Small intestine (tissue), 7 donors: Measurements from ENCODE around the gene NUDT3. TPM values are rescaled to one million over a fixed set of nuclear protein-coding genes. Genes with fewer than 3 reads are reported as not detected.
A peak's percentile ranks its signal among the peaks of the same experiment; 100 is the strongest.
"Not testable (repeated sequence)": the region's sequence is repeated elsewhere in the genome, so short reads cannot be mapped to it uniquely, and the experiment has no call there.

Experiments used
- DNase-seq, 2 donors: peaks; one replicate each; pipeline versions ENCODE4 v3.0.0 to v3.0.0-alpha.2; 2013
- FAIRE-seq: peaks from 2 replicates; lab custom pipeline; 2012; peaks lifted over from hg19 to GRCh38; lab: Jason Lieb, UNC
- H3K27ac ChIP-seq, 3 donors: one replicate each; pipeline ENCODE4 v1.5.1; 2013; ENCODE audit warnings: low read length in 2 of 3, mild to moderate bottlenecking in 2 of 3, control low read depth in 1 of 3, inconsistent platforms in 1 of 3, low read depth in 1 of 3, moderate library complexity in 1 of 3
- H3K27me3 ChIP-seq, 3 donors: one replicate each; pipeline ENCODE4 v1.6.1; 2013; ENCODE audit warnings: low read length in 3 of 3, inconsistent platforms in 1 of 3; ENCODE audit not compliant: control insufficient read depth in 3 of 3, insufficient read depth in 3 of 3
- H3K36me3 ChIP-seq, 3 donors: one replicate each; pipeline ENCODE4 v1.6.1; 2013; ENCODE audit warnings: low read length in 3 of 3, inconsistent platforms in 1 of 3, low read depth in 1 of 3, mild to moderate bottlenecking in 1 of 3, moderate library complexity in 1 of 3; ENCODE audit not compliant: control insufficient read depth in 3 of 3, insufficient read depth in 2 of 3
- H3K4me1 ChIP-seq, 3 donors: one replicate each; pipeline ENCODE4 v1.6.1; 2013; ENCODE audit warnings: low read length in 2 of 3, inconsistent platforms in 1 of 3, low read depth in 1 of 3, mild to moderate bottlenecking in 1 of 3, moderate library complexity in 1 of 3; ENCODE audit not compliant: control insufficient read depth in 3 of 3, insufficient read depth in 2 of 3
- H3K4me3 ChIP-seq, 3 donors: one replicate each; pipeline ENCODE4 v1.5.1; 2013; ENCODE audit warnings: low read length in 3 of 3, control low read depth in 1 of 3, inconsistent platforms in 1 of 3, low read depth in 1 of 3, mild to moderate bottlenecking in 1 of 3, moderate library complexity in 1 of 3
- H3K9me3 ChIP-seq, 2 donors: one replicate each; pipeline ENCODE4 v1.6.1; 2013; ENCODE audit warnings: low read depth in 1 of 2, low read length in 1 of 2; ENCODE audit not compliant: control insufficient read depth in 2 of 2, insufficient read depth in 1 of 2
- WGBS, 3 donors: extraction: QIAGEN DNeasy Blood & Tissue Kit; methylation state at CpG; one replicate each; pipeline ENCODE4 v1.1.7; 2013; 5-methylcytosine and 5-hydroxymethylcytosine counted together
- polyA plus RNA-seq, 4 donors: library from polyadenylated mRNA; stranded (reverse) in 3 of 4; unstranded in 1 of 4; fragments of 200-250 nt in 3 of 4; fragments of 120-200 nt in 1 of 4; gene quantifications; one replicate each; pipeline versions ENCODE4 v1.2.1 to v1.2.3, GENCODE V29; 2013
- donor health status: healthy with polysubstance abuse.
- donor health status: control.
- donor health status: control.
- donor health status: Bipolar disorder and iron deficiency.
- donor health status: healthy.

NUDT3 gene
- polyA plus RNA-seq, 4 donors = 6.5 to 13.4 (median 9.2) TPM

DNA sequence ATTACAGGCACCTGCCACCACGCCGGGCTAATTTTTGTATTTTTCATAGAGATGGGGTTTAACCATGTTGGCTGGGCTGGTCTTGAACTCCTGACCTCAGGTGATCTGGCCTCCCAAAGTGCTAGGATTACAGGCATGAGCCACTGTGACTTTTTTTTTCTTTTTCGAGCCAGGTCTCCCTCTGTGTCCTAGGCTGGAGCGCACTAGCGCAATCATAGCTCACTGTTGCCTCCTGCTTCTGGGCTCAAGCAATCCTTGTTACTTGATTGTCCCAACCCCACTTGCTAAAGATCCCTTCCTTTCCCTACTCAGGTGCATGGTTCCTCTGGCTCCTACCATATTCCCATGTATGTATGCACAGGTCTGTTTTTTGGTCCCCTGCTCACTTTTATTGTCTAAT lies 116.3 kb downstream of the NUDT3 start:
- 86 to 95% (median 93%) methylated on average over 5 of the region's 5 CpGs for WGBS, 3 donors
- H3K36me3 ChIP-seq = peaks cover 0 to 12% (median 0%) of the 10 kb centered on the region in 3 donors
- no peak overlapping the region for H3K27ac ChIP-seq
- peaks cover 0 to 3% (median 0%) of the 10 kb centered on the region in 3 donors for H3K4me1 ChIP-seq
- no peaks in the 10 kb centered on the region for H3K27me3 ChIP-seq
- H3K9me3 ChIP-seq = no peaks in the 10 kb centered on the region
- no peak for DNase-seq
- no peak for FAIRE-seq
- H3K4me3 ChIP-seq = no peak overlapping the region

DNA sequence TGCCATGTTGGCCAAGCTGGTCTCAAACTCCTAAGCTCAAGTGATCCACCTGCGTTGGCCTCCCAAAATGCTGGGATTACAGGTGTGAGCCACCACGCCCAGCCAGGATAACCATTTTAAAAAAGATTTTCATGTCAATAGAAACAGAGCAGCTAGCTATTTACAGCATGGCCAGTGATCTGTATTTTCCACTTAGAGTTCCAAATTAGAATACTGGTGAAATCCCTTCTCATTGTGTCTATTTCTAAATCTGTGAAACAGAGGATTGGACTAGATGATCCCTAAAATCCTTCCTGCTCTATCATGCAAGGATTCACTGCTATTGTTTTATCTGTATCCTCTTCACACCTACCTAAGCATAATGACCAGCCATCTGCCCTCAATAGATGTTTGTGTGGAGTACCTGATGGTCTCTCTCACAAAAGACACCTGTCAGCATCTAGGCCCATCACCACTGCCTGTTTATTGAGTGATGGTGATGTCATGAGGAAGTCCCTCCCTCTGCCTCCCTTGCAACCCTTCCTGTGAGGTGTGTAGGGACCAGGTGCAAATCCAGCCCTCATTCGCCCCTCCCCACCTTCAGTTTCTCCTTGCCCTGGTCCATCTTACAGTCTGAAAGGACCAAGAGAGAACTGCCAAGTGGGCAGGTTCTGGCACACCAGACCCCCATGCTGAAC lies 117.2 kb downstream of the NUDT3 start:
- WGBS, 3 donors = 90 to 96% (median 93%) methylated on average over 3 of the region's 3 CpGs
- Histone ChIP-seq H3K4me1 (peaks cover 0 to 3% (median 0%) of the 10 kb centered on the region in 3 donors), H3K27me3 (no peaks in the 10 kb centered on the region), H3K4me3 (no peak overlapping the region), H3K36me3 (peaks cover 0 to 12% (median 0%) of the 10 kb centered on the region in 3 donors), H3K27ac (no peak overlapping the region), H3K9me3 (no peaks in the 10 kb centered on the region)
- DNase-seq (no peak), FAIRE-seq (no peak)

GRCh38 chr6:34274129-34274528 lies 118.3 kb downstream of the NUDT3 start:
- Histone ChIP-seq H3K4me3 (no peak overlapping the region), H3K9me3 (no peaks in the 10 kb centered on the region), H3K27me3 (no peaks in the 10 kb centered on the region), H3K36me3 (peaks cover 0 to 5% (median 0%) of the 10 kb centered on the region in 3 donors), H3K4me1 (peaks cover 0 to 3% (median 0%) of the 10 kb centered on the region in 3 donors), H3K27ac (no peak overlapping the region)
- DNase-seq (no peak), FAIRE-seq (no peak)
- WGBS, 3 donors = 89 to 93% (median 93%) methylated on average over 1 of the region's 1 CpG

DNA sequence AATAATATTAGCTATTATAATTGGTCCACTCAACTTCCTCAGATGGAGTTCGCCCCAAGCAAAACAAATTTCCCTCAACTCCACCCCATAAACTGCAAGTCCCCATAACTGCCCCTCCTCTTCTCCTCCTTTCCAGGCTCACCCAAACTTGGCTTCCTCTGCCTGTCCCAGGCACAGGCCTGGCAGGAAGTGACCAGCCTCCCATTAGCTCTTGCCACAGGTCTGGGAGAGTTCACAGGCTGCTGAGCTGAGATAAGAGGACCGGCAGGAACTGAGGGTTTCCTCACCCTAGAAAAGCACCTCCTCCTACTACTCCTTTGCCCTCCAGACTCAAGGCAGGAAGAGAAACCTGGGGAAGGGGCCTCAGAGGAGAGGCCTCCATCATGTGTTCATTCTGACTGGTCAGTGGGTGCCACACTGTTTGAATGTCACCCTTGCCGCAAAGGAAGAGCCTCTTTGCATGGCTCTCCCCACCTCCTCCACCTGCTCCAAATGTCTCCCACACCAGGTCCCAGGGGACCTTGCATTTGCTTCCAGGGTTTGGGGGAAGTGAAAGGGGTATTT lies 119.1 kb downstream of the NUDT3 start:
- DNase-seq (peak in 1 of 2 donors; percentile 13), FAIRE-seq (no peak)
- Histone ChIP-seq H3K4me3 (no peak overlapping the region), H3K27ac (no peak overlapping the region), H3K27me3 (no peaks in the 10 kb centered on the region), H3K9me3 (no peaks in the 10 kb centered on the region), H3K4me1 (peaks cover 0 to 3% (median 0%) of the 10 kb centered on the region in 3 donors), H3K36me3 (no peaks in the 10 kb centered on the region)
- WGBS, 3 donors = 63 to 68% (median 63%) methylated on average over 3 of the region's 3 CpGs

GRCh38 chr6:34272013-34272926 lies 120.2 kb downstream of the NUDT3 start:
- no peak overlapping the region for H3K4me3 ChIP-seq
- 85 to 93% (median 90%) methylated on average over 13 of the region's 13 CpGs for WGBS, 3 donors
- H3K27me3 ChIP-seq = no peaks in the 10 kb centered on the region
- H3K9me3 ChIP-seq = no peaks in the 10 kb centered on the region
- H3K36me3 ChIP-seq = no peaks in the 10 kb centered on the region
- no peak for FAIRE-seq
- no peak overlapping the region for H3K27ac ChIP-seq
- no peak for DNase-seq
- peaks cover 0 to 3% (median 0%) of the 10 kb centered on the region in 3 donors for H3K4me1 ChIP-seq

GRCh38 chr6:34269658-34270341 lies 122.7 kb downstream of the NUDT3 start:
- not testable (repeated sequence) for FAIRE-seq, H3K4me1 ChIP-seq, DNase-seq, H3K9me3 ChIP-seq, H3K36me3 ChIP-seq, H3K4me3 ChIP-seq, H3K27me3 ChIP-seq, H3K27ac ChIP-seq
- WGBS, 3 donors = 73 to 83% (median 76%) methylated on average over 17 of the region's 17 CpGs

DNA sequence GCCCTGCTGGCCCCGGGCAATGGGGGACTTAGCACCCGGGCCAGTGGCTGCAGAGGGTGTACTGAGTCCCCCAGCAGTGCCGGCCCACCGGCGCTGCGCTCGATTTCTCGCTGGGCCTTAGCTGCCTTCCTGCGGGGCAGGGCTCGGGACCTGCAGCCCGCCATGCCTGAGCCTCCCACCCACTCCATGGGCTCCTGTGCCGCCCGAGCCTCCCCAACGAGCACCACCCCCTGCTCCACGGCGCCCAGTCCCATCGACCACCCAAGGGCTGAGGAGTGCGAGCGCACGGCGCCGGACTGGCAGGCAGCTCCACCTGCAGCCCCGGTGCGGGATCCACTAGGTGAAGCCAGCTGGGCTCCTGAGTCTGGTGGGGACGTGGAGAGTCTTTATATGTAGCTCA lies 123.3 kb downstream of the NUDT3 start:
- H3K4me1 ChIP-seq, H3K27me3 ChIP-seq, H3K27ac ChIP-seq, H3K9me3 ChIP-seq, H3K4me3 ChIP-seq, FAIRE-seq, H3K36me3 ChIP-seq, DNase-seq: not testable (repeated sequence)
- WGBS, 3 donors = 94 to 100% (median 100%) methylated on average over 6 to 21 of the region's 25 CpGs

GRCh38 chr6:34267746-34268145 lies 124.7 kb downstream of the NUDT3 start:
- no peaks in the 10 kb centered on the region for H3K27me3 ChIP-seq
- 68 to 93% (median 88%) methylated on average over 2 of the region's 2 CpGs for WGBS, 3 donors
- H3K4me3 ChIP-seq = no peak overlapping the region
- FAIRE-seq (no peak), DNase-seq (no peak)
- H3K27ac ChIP-seq = no peak overlapping the region
- H3K9me3 ChIP-seq = peaks cover 0 to 5% of the 10 kb centered on the region in 2 donors
- H3K36me3 ChIP-seq = no peaks in the 10 kb centered on the region
- no peaks in the 10 kb centered on the region for H3K4me1 ChIP-seq
